Sigmoid colon (tissue), 7 donors: ENCODE measurements around the gene OBSL1. TPM values are rescaled to one million over a fixed set of nuclear protein-coding genes. Genes with fewer than 3 reads are reported as not detected.

Experiments used
- DNase-seq: peaks from one replicate; pipeline ENCODE4 v3.0.0-alpha.2; 2019
- H3K27ac ChIP-seq, 4 donors: fragments of 200-600 bp; sonication (generic); one replicate each; pipeline ENCODE4 v1.5.1; 2016 to 2019; ENCODE audit warnings: mild to moderate bottlenecking in 1 of 4
- H3K27me3 ChIP-seq, 3 donors: fragments of 200-600 bp; sonication (generic); one replicate each; pipeline ENCODE4 v1.5.1; 2019; ENCODE audit warnings: mild to moderate bottlenecking in 1 of 3
- H3K36me3 ChIP-seq, 4 donors: fragments of 200-600 bp; sonication (generic); one replicate each; pipeline ENCODE4 v1.5.1; 2016 to 2019
- H3K4me1 ChIP-seq, 4 donors: fragments of 200-600 bp; sonication (generic); one replicate each; pipeline ENCODE4 v1.5.1; 2017 to 2019
- H3K4me3 ChIP-seq, 4 donors: fragments of 200-600 bp; sonication (generic); one replicate each; pipeline ENCODE4 v1.5.1; 2017 to 2019; ENCODE audit warnings: mild to moderate bottlenecking in 2 of 4, moderate library complexity in 1 of 4
- H3K9me3 ChIP-seq, 4 donors: fragments of 200-600 bp in 3 of 4; sonication (generic) in 3 of 4; one replicate each; pipeline versions ENCODE4 v1.5.1 to v1.6.1; 2013 to 2019
- EP300 ChIP-seq, 4 donors: sonication (generic); formaldehyde crosslinking; IDR thresholded peaks; one replicate each; pipeline ENCODE4 v1.6.1; 2017; ENCODE audit warnings: antibody characterized with exemption in 4 of 4
- POLR2A ChIP-seq, 2 donors: fragments of 450-650 bp; IDR thresholded peaks; one replicate each; pipeline ENCODE4 v1.6.1; 2016; ENCODE audit warnings: antibody characterized with exemption in 2 of 2, mild to moderate bottlenecking in 2 of 2, moderate library complexity in 2 of 2
- POLR2AphosphoS5 ChIP-seq, 4 donors: sonication (generic); formaldehyde crosslinking; IDR thresholded peaks; one replicate each; pipeline ENCODE4 v1.6.1; 2017; ENCODE audit warnings: antibody characterized with exemption in 4 of 4
- WGBS, 2 donors: extraction: QIAGEN DNeasy Blood & Tissue Kit; methylation state at CpG; one replicate each; pipeline ENCODE4 v1.1.7; 2013; 5-methylcytosine and 5-hydroxymethylcytosine counted together
- intact Hi-C: fragments of 100-400 bp; cut with DNase I; formaldehyde crosslinking; loops from one replicate; pipeline ENCODE4 v1.15.1; 2023
- polyA plus RNA-seq, 3 donors: library from polyadenylated mRNA; stranded (reverse); fragments of 200-250 nt; gene quantifications; one replicate each; pipeline ENCODE4 v1.2.3, GENCODE V29; 2013
- total RNA-seq, 4 donors: library from RNA; depleted of rRNA; stranded (reverse); fragments of >200 nt; gene quantifications; one replicate each; pipeline ENCODE4 v1.1.0, GENCODE V29; 2016
- TF ChIP-seq, protein P1 (sequence below), 4 experiments: fragments of 450-650 bp in 3 of 4; fragments of 200-600 bp in 1 of 4; IDR thresholded peaks; one replicate each; pipeline ENCODE4 v1.5.1; 2016 to 2019; ENCODE audit warnings: antibody characterized with exemption in 4 of 4, mild to moderate bottlenecking in 3 of 4, moderate library complexity in 2 of 4
- donor health status: healthy with polysubstance abuse.
- donor health status: Bipolar disorder and iron deficiency.
- donor health status: healthy.

The OBSL1 gene
- total and polyA plus RNA-seq, 7 donors = 2.8 to 83.6 (median 34.6) TPM

DNA sequence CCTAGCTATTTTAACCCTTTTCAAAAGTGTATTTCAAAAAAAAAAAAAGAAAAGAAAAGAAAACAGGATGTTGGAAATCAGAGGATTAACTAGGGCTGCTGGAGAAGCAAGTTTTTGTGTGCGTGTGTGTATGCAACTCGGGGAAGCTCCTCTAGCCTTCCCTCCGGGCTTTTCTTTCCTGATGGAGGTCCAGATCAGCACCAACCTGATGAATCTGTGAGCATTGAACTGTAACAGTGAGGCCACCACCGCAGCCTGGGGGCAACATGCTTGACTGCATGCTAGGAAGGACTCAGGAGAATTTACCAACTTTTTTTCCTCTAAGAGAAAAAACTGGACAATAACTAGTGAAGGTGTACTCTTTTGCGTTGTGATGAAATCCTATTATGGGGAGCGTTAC is 2.3 kb downstream of the OBSL1 start:
- peaks cover 0 to 15% (median 13%) of the 10 kb centered on the region in 4 donors for H3K4me1 ChIP-seq
- intact Hi-C loops = no loop called here
- 92 to 93% methylated on average over 6 of the region's 6 CpGs for WGBS, 2 donors
- H3K9me3 ChIP-seq = no peaks in the 10 kb centered on the region
- TF ChIP-seq POLR2A (IDR thresholded peaks at IDR 0.05) = no peak
- no peak for TF ChIP-seq EP300 (IDR thresholded peaks at IDR 0.05)
- TF ChIP-seq, protein P1, sequence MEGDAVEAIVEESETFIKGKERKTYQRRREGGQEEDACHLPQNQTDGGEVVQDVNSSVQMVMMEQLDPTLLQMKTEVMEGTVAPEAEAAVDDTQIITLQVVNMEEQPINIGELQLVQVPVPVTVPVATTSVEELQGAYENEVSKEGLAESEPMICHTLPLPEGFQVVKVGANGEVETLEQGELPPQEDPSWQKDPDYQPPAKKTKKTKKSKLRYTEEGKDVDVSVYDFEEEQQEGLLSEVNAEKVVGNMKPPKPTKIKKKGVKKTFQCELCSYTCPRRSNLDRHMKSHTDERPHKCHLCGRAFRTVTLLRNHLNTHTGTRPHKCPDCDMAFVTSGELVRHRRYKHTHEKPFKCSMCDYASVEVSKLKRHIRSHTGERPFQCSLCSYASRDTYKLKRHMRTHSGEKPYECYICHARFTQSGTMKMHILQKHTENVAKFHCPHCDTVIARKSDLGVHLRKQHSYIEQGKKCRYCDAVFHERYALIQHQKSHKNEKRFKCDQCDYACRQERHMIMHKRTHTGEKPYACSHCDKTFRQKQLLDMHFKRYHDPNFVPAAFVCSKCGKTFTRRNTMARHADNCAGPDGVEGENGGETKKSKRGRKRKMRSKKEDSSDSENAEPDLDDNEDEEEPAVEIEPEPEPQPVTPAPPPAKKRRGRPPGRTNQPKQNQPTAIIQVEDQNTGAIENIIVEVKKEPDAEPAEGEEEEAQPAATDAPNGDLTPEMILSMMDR (IDR thresholded peaks at IDR 0.05) = no peak
- no peak for TF ChIP-seq POLR2AphosphoS5 (IDR thresholded peaks at IDR 0.05)
- peaks cover 0 to 17% (median under 1%) of the 10 kb centered on the region in 4 donors for H3K36me3 ChIP-seq
- no peak for DNase-seq
- no peaks in the 10 kb centered on the region for H3K27me3 ChIP-seq
- H3K27ac ChIP-seq = no peak overlapping the region
- H3K4me3 ChIP-seq = no peak overlapping the region

DNA sequence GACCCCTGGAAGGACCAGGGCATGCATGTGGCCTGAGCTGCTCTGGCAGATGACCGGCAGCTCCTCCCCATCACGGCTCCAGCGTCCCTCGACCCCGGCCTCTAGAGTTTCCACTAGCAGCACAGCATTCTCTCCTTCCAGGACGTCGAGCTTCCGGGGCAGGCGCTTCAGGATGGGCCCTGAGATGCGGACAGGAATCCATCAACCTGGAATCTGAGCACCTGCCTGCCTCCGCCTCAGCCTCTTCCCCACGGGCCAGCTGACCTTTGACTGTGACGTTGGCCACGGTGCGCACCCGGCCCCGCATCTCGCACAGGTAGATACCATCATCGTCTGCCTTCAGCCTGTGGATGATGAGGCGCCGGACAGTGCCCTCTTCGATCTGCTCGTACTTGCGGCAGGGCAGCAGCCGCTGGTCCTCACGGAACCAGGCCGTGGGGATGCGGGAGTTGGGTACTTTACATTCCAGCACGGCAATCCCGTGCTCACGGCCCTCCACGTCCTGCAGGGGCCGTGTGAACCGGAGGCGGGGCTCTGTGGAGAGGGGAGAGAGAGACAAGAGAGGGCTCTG is 3.5 kb downstream of the OBSL1 start:
- H3K36me3 ChIP-seq = peaks cover 0 to 28% (median 2%) of the 10 kb centered on the region in 4 donors
- H3K4me3 ChIP-seq = no peak overlapping the region
- peaks cover 0 to 15% (median 13%) of the 10 kb centered on the region in 4 donors for H3K4me1 ChIP-seq
- TF ChIP-seq, protein P1 (IDR thresholded peaks at IDR 0.05) = no peak
- TF ChIP-seq POLR2AphosphoS5 (IDR thresholded peaks at IDR 0.05) = no peak
- TF ChIP-seq POLR2A (IDR thresholded peaks at IDR 0.05) = no peak
- TF ChIP-seq EP300 (IDR thresholded peaks at IDR 0.05) = no peak
- no peak overlapping the region for H3K27ac ChIP-seq
- WGBS, 2 donors = 93% methylated on average over 35 of the region's 35 CpGs
- DNase-seq = no peak
- intact Hi-C loops = no loop called here
- H3K27me3 ChIP-seq = no peaks in the 10 kb centered on the region
- H3K9me3 ChIP-seq = no peaks in the 10 kb centered on the region

DNA sequence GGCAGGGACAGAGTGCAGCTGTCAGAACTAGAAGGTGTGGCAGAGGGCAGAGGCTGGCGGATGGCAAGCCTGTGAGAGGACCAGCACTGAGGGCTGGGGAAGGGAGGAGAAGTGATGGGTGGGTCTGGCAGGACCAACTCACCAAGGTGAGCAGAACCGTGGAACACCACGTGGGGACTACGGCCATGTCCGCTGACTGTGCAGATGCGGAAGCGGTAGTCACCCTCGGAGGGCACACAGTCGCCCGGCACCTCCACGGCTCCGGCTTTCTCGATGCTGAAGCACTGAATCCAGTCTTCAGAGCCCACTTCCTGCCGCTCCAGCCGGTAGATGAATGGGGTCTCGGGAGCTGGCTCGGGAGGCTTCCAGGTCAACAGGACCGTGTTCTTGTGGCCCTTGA is 4.2 kb downstream of the OBSL1 start:
- no peak overlapping the region for H3K4me3 ChIP-seq
- no peaks in the 10 kb centered on the region for H3K9me3 ChIP-seq
- WGBS, 2 donors = 95 to 96% methylated on average over 18 of the region's 18 CpGs
- peaks cover 0 to 35% (median 3%) of the 10 kb centered on the region in 4 donors for H3K36me3 ChIP-seq
- H3K27me3 ChIP-seq = no peaks in the 10 kb centered on the region
- no peak for TF ChIP-seq POLR2A (IDR thresholded peaks at IDR 0.05)
- TF ChIP-seq EP300 (IDR thresholded peaks at IDR 0.05) = no peak
- TF ChIP-seq, protein P1 (IDR thresholded peaks at IDR 0.05) = no peak
- TF ChIP-seq POLR2AphosphoS5 (IDR thresholded peaks at IDR 0.05) = no peak
- H3K4me1 ChIP-seq = peaks cover 0 to 15% (median 13%) of the 10 kb centered on the region in 4 donors
- intact Hi-C loops = no loop called here
- no peak for DNase-seq
- H3K27ac ChIP-seq = no peak overlapping the region

DNA sequence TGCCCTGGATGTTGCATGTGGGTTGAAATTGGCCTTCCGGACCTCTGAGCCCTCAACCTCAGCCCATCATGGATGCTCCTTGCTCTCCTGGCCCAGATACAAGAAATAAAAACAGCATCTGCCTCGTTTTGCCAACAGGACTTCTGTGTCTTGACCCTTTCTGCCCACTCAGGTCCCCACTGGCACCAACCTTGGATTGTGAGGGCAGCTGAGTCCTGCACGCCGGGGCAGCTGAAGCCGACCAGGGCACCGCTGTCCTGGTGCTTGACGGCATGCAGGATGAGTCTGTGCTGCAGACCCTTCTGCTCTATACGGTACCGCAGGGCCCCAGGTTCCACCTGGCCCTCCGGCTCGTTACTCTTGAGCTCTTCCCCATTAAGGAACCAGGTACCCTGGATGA is 4.7 kb downstream of the OBSL1 start:
- H3K9me3 ChIP-seq = no peaks in the 10 kb centered on the region
- no peak for TF ChIP-seq POLR2A (IDR thresholded peaks at IDR 0.05)
- TF ChIP-seq POLR2AphosphoS5 (IDR thresholded peaks at IDR 0.05) = no peak
- TF ChIP-seq EP300 (IDR thresholded peaks at IDR 0.05) = no peak
- TF ChIP-seq, protein P1 (IDR thresholded peaks at IDR 0.05) = no peak
- no peak overlapping the region for H3K4me3 ChIP-seq
- no peak overlapping the region for H3K27ac ChIP-seq
- WGBS, 2 donors = 89 to 91% methylated on average over 11 of the region's 11 CpGs
- peaks cover 0 to 13% (median 10%) of the 10 kb centered on the region in 4 donors for H3K4me1 ChIP-seq
- no peaks in the 10 kb centered on the region for H3K27me3 ChIP-seq
- peaks cover 0 to 39% (median 4%) of the 10 kb centered on the region in 4 donors for H3K36me3 ChIP-seq
- DNase-seq = no peak
- intact Hi-C loops = no loop called here
